SK-N-MC (cell line): ENCODE results near the gene USP44.

ENCODE experiments used
- EZH2 ChIP-seq: fragments of 200-600 bp; sonication (generic); IDR thresholded peaks from one replicate; pipeline ENCODE4 v1.6.1; 2017; ENCODE audit warnings: antibody characterized with exemption
- POLR2AphosphoS5 ChIP-seq: IDR thresholded peaks from 2 replicates; pipeline ENCODE4 v1.6.1; 2012; ENCODE audit warnings: mild to moderate bottlenecking, low read depth, low read length, borderline replicate concordance

DNA sequence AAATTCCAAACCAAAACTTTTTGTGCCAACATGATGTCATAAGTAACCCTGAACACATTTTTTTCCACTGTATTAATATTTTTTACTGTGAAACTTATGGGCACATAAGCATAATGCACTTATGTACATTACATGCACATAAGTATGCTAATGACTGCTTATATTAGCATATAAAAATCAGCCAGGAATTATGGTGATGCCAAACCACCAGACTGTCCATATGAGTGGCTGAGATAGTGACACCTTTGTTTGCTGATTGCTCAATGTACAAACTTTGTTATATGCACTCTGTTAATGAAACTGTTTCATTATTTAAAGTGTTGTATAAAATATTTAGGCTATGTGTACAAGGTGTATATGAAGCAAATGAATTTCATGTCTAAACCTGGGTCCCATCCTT is 32.3 kb downstream of the USP44 start:
- no peak for TF ChIP-seq POLR2AphosphoS5
- TF ChIP-seq EZH2: no peak
